ENCODE measurements around the gene KRABD2.

Gene KRABD2

DNA sequence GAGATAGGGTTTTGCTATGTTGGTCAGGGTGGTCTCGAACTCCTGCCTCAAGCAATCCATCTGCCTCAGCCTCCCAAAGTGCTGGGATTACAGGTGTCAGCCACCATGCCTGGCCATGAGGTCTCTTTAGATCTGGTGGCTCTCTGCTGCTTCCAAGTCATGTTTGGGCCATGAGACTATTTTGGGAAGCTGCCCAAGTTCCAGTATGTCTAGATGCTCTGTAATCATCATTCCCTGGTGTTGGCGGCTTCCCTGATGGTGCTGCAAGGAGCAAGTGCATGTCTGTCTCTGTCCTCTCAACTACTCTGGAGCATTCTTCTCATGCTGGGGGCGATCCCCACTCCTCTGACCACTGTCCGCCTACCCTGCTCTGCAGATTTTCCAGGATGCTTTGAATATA, 43.2 kb downstream of the KRABD2 start:
- Histone ChIP-seq H3K27me3 (replicated peaks; ENCODE audit: control insufficient read depth, insufficient read depth, low read length) (no peaks in the 10 kb centered on the region), H3K36me3 (ENCODE audit: control insufficient read depth, insufficient read depth, low read length) (no peaks in the 10 kb centered on the region), H3K4me3 (replicated peaks; ENCODE audit: low read depth, low read length) (no peak overlapping the region)
- DNase-seq (ENCODE audit: extremely low read depth, insufficient read length): no peak
- TF ChIP-seq, protein P1, sequence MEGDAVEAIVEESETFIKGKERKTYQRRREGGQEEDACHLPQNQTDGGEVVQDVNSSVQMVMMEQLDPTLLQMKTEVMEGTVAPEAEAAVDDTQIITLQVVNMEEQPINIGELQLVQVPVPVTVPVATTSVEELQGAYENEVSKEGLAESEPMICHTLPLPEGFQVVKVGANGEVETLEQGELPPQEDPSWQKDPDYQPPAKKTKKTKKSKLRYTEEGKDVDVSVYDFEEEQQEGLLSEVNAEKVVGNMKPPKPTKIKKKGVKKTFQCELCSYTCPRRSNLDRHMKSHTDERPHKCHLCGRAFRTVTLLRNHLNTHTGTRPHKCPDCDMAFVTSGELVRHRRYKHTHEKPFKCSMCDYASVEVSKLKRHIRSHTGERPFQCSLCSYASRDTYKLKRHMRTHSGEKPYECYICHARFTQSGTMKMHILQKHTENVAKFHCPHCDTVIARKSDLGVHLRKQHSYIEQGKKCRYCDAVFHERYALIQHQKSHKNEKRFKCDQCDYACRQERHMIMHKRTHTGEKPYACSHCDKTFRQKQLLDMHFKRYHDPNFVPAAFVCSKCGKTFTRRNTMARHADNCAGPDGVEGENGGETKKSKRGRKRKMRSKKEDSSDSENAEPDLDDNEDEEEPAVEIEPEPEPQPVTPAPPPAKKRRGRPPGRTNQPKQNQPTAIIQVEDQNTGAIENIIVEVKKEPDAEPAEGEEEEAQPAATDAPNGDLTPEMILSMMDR (IDR thresholded peaks at IDR 0.05; ENCODE audit: insufficient read depth, low read length, poor library complexity, severe bottlenecking): no peak

DNA sequence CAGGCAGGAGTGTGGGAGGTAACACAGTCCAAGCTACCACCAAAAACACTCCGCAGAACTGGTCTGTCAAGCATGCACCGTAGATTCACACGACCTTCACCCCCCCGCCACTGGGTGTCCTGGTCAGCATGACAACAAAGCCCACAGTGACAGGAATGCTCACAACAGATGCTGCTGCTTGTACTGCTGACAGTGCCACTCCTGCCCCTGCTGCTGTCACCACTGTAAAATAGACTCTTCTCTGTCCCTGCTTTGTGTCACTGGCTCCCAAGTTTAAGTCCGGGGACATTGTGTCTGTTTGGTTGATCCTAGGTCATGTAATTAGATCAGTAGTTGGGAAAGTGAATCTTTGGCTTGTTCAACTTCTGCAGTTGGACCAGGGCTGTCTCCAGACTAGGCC, 43.8 kb downstream of the KRABD2 start:
- TF ChIP-seq, protein P1 (IDR thresholded peaks at IDR 0.05; ENCODE audit: insufficient read depth, low read length, poor library complexity, severe bottlenecking): no peak
- Histone ChIP-seq H3K36me3 (ENCODE audit: control insufficient read depth, insufficient read depth, low read length) (no peaks in the 10 kb centered on the region), H3K27me3 (replicated peaks; ENCODE audit: control insufficient read depth, insufficient read depth, low read length) (no peaks in the 10 kb centered on the region), H3K4me3 (replicated peaks; ENCODE audit: low read depth, low read length) (no peak overlapping the region)
- no peak for DNase-seq (ENCODE audit: extremely low read depth, insufficient read length)

DNA sequence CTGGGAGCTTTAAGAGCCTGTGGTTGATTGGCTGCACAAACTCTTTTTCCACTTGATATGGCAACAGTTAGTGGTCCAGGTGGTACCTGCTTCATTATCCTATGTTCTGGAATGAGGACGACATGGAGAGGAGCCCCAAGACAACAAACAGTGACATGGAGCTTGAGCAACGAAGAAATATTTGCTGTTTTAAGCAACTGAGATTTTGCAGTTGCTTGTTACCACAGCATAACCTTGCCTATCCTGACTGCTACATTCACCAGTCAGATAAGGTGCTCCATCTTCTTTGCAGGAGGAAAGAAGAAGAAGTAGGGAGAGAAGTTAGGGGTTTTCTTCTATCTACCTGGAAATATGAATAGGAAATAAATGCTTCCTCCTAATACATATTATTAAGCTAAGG, 44.4 kb downstream of the KRABD2 start:
- Histone ChIP-seq H3K4me3 (replicated peaks; ENCODE audit: low read depth, low read length) (no peak overlapping the region), H3K36me3 (ENCODE audit: control insufficient read depth, insufficient read depth, low read length) (no peaks in the 10 kb centered on the region), H3K27me3 (replicated peaks; ENCODE audit: control insufficient read depth, insufficient read depth, low read length) (no peaks in the 10 kb centered on the region)
- DNase-seq (ENCODE audit: extremely low read depth, insufficient read length): no peak
- TF ChIP-seq, protein P1 (IDR thresholded peaks at IDR 0.05; ENCODE audit: insufficient read depth, low read length, poor library complexity, severe bottlenecking): no peak

DNA sequence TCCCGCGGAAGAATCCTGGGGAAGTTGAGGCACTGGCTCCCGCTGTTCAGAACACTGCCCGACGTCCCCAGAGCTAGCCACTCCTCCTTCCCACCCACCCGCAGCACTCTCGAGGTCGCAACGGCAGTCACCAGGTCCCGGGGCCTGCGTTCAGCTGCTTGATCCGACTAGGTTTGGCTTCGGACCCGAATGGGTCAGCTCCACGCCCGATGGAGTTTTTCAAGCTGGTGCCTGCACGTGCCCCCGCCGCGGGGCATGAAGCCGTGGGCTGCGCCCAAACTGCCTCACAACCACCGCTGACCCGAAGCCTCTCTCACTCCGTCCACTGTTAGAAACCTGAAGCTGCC, 49.2 kb downstream of the KRABD2 start:
- H3K36me3 ChIP-seq (ENCODE audit: control insufficient read depth, insufficient read depth, low read length): no peaks in the 10 kb centered on the region
- H3K27me3 ChIP-seq (replicated peaks; ENCODE audit: control insufficient read depth, insufficient read depth, low read length): no peaks in the 10 kb centered on the region; the same call in none of the 2 replicates
- TF ChIP-seq, protein P1 (IDR thresholded peaks at IDR 0.05; ENCODE audit: insufficient read depth, low read length, poor library complexity, severe bottlenecking): no peak
- DNase-seq (ENCODE audit: extremely low read depth, insufficient read length): no peak
- H3K4me3 ChIP-seq (replicated peaks; ENCODE audit: low read depth, low read length): no peak overlapping the region
